ENCODE results near the gene COL13A1. TPM values are rescaled to one million over a fixed set of nuclear protein-coding genes. Genes with fewer than 3 reads are reported as not detected.
A peak's percentile ranks its signal among the peaks of the same experiment; 100 is the strongest.

Gene COL13A1
- total and polyA plus RNA-seq, 5 donors from 2014 or later = not detected

DNA sequence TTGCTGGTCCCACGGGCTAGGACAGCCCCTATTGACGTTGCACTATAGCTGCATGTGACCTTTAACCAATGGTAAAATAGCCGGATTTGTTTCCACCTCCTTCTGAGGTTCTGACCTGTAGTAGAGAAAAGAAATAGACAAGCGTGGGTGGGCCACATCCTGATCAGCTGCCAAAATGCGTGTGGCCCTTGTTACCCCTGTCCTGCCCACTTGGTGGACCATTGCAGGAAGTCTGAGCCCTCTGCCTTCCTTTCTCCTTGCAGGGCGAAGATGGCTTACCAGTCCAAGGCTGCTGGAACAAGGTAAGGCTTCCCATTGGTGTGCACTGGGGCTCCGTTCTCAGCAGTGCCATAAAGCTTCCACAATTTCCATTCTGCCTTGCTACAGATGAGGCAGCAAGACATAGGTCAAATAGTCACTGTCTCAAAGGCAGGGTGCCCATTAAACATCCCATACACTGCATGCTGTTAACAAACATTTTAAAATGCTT is 155.1 kb downstream of the COL13A1 start:
- no peaks in the 10 kb centered on the region for H3K36me3 ChIP-seq (ENCODE audit: control insufficient read depth, insufficient read depth, low read length)
- no peak for ATAC-seq (ENCODE audit: low read depth in 2 of 2)
- no peak overlapping the region for H3K4me3 ChIP-seq (ENCODE audit: low read depth, low read length)
- H3K27me3 ChIP-seq (ENCODE audit: control insufficient read depth, insufficient read depth, low read length) = peaks cover 4% of the 10 kb centered on the region
- Mint-ChIP-seq H3K9me3 (no peaks in the 10 kb centered on the region), H3K4me1 (no peaks in the 10 kb centered on the region), H3K27me3 (peaks cover 22% of the 10 kb centered on the region), H3K4me3 (no peak overlapping the region), H3K27ac (no peak overlapping the region), H3K36me3 (no peaks in the 10 kb centered on the region)
- H3K9me3 ChIP-seq (ENCODE audit: control insufficient read depth in 2 of 2, low read length in 2 of 2) = no peaks in the 10 kb centered on the region
- no peak overlapping the region for H3K27ac ChIP-seq (ENCODE audit: insufficient read depth, low read length, poor library complexity, severe bottlenecking)
- DNase-seq = no peak
- no peaks in the 10 kb centered on the region for H3K4me1 ChIP-seq (ENCODE audit: control insufficient read depth, insufficient read depth, low read length, poor library complexity, severe bottlenecking)

- Mint-ChIP-seq H3K4me3 (no peak overlapping the region), H3K4me1 (no peaks in the 10 kb centered on the region), H3K9me3 (no peaks in the 10 kb centered on the region), H3K27me3 (peaks cover 22% of the 10 kb centered on the region), H3K27ac (no peak overlapping the region), H3K36me3 (no peaks in the 10 kb centered on the region)
- Histone ChIP-seq H3K4me1 (ENCODE audit: control insufficient read depth, insufficient read depth, low read length, poor library complexity, severe bottlenecking) (no peaks in the 10 kb centered on the region), H3K36me3 (ENCODE audit: control insufficient read depth, insufficient read depth, low read length) (no peaks in the 10 kb centered on the region), H3K27me3 (ENCODE audit: control insufficient read depth, insufficient read depth, low read length) (peaks cover 4% of the 10 kb centered on the region), H3K27ac (ENCODE audit: insufficient read depth, low read length, poor library complexity, severe bottlenecking) (no peak overlapping the region), H3K9me3 (ENCODE audit: control insufficient read depth in 2 of 2, low read length in 2 of 2) (no peaks in the 10 kb centered on the region), H3K4me3 (ENCODE audit: low read depth, low read length) (no peak overlapping the region)
- ATAC-seq (ENCODE audit: low read depth in 2 of 2) (no peak), DNase-seq (no peak)
These were observed 155.7 kb downstream of the COL13A1 start for GRCh38 chr10:69957241-69957885.

DNA sequence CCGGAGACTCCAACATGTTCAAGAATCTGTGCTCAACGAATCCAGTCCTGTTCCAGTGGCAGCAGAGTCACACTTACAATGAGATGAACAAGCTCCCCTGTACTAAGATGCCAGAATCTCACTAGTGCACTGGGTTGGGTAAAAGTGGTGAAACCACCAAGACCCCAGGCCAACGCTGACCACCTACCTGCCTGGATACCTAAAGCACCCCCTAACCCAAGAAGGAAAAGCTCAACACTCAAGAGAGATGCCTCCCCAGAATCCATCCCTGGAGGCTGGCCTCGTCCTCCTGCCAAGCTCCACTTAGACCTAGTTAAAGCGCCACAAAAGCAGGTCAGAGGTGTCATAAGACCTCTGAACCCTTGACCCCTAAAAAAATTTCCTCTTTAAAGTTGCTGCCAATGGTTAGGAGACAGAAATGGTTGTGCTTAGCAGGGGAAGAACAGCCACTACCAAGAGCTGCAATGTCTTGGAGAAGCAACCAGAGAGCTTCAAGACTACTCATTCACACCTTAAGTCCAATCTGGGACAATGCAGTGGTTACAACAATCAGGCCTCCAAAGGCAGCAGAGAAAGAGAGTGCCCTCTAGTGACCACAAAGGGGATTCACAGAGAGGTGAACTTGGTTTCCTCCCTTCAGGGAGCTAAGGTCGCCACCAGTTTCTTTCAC is 156.3 kb downstream of the COL13A1 start:
- Mint-ChIP-seq H3K4me1 (no peaks in the 10 kb centered on the region), H3K9me3 (peaks cover 0 to 1% (median 0%) of the 10 kb centered on the region in 7 donors), H3K36me3 (no peaks in the 10 kb centered on the region), H3K27ac (peak overlapping the region in 1 of 3 donors; percentile 57), H3K4me3 (no peak overlapping the region), H3K27me3 (peaks cover 18% of the 10 kb centered on the region)
- no peak for ATAC-seq (ENCODE audit: low read depth in 2 of 2)
- Histone ChIP-seq H3K27ac (ENCODE audit: insufficient read depth, low read length, poor library complexity, severe bottlenecking) (no peak overlapping the region), H3K4me1 (ENCODE audit: control insufficient read depth, insufficient read depth, low read length, poor library complexity, severe bottlenecking) (no peaks in the 10 kb centered on the region), H3K4me3 (ENCODE audit: low read depth, low read length) (no peak overlapping the region), H3K36me3 (ENCODE audit: control insufficient read depth, insufficient read depth, low read length) (no peaks in the 10 kb centered on the region), H3K27me3 (ENCODE audit: control insufficient read depth, insufficient read depth, low read length) (peaks cover 4% of the 10 kb centered on the region), H3K9me3 (ENCODE audit: control insufficient read depth in 2 of 2, low read length in 2 of 2) (no peaks in the 10 kb centered on the region)
- DNase-seq = peak in 2 of 3 donors; percentile 9 to 46

GRCh38 chr10:69958556-69958902 is 156.8 kb downstream of the COL13A1 start:
- peaks cover 4% of the 10 kb centered on the region for H3K27me3 ChIP-seq (ENCODE audit: control insufficient read depth, insufficient read depth, low read length)
- no peaks in the 10 kb centered on the region for H3K9me3 ChIP-seq (ENCODE audit: control insufficient read depth in 2 of 2, low read length in 2 of 2)
- peaks cover 0 to 1% (median 0%) of the 10 kb centered on the region in 7 donors for H3K9me3 Mint-ChIP-seq
- no peaks in the 10 kb centered on the region for H3K4me1 ChIP-seq (ENCODE audit: control insufficient read depth, insufficient read depth, low read length, poor library complexity, severe bottlenecking)
- no peak overlapping the region for H3K4me3 Mint-ChIP-seq
- H3K27me3 Mint-ChIP-seq = peaks cover 18% of the 10 kb centered on the region
- no peak overlapping the region for H3K27ac Mint-ChIP-seq
- no peaks in the 10 kb centered on the region for H3K36me3 ChIP-seq (ENCODE audit: control insufficient read depth, insufficient read depth, low read length)
- no peak for ATAC-seq (ENCODE audit: low read depth in 2 of 2)
- H3K4me3 ChIP-seq (ENCODE audit: low read depth, low read length) = no peak overlapping the region
- DNase-seq = no peak
- H3K27ac ChIP-seq (ENCODE audit: insufficient read depth, low read length, poor library complexity, severe bottlenecking) = no peak overlapping the region
- H3K36me3 Mint-ChIP-seq = no peaks in the 10 kb centered on the region
- no peaks in the 10 kb centered on the region for H3K4me1 Mint-ChIP-seq

GRCh38 chr10:69959911-69960310 is 158.2 kb downstream of the COL13A1 start:
- H3K9me3 Mint-ChIP-seq = peaks cover 0 to 3% (median 0%) of the 10 kb centered on the region in 7 donors
- DNase-seq = no peak
- no peaks in the 10 kb centered on the region for H3K4me1 ChIP-seq (ENCODE audit: control insufficient read depth, insufficient read depth, low read length, poor library complexity, severe bottlenecking)

DNA sequence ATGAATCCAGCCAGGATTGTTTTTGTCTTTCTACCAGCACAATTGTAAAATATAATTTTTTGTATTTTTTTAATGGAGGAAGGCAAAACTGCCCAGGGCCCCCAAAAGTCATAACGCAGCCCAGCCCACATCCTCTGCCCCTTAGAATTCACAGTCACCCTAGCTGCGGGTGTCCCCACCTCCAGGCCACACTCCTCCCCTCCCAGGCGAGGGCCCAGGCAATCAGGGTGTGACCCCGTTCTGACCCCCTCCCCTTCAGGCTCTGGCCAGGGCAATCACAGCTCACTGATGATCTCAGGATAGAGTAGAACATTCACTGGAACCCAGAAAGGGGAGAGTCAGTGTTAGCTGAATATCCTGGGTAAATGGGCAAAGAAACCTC is 158.9 kb downstream of the COL13A1 start:
- peaks cover 18% of the 10 kb centered on the region for H3K27me3 Mint-ChIP-seq
- no peaks in the 10 kb centered on the region for H3K4me1 ChIP-seq (ENCODE audit: control insufficient read depth, insufficient read depth, low read length, poor library complexity, severe bottlenecking)
- no peak for ATAC-seq (ENCODE audit: low read depth in 2 of 2)
- no peak for DNase-seq
- H3K27ac Mint-ChIP-seq = no peak overlapping the region
- H3K27me3 ChIP-seq (ENCODE audit: control insufficient read depth, insufficient read depth, low read length) = peaks cover 4% of the 10 kb centered on the region
- no peaks in the 10 kb centered on the region for H3K4me1 Mint-ChIP-seq
- H3K9me3 Mint-ChIP-seq = peaks cover 0 to 3% (median 0%) of the 10 kb centered on the region in 7 donors
- no peaks in the 10 kb centered on the region for H3K9me3 ChIP-seq (ENCODE audit: control insufficient read depth in 2 of 2, low read length in 2 of 2)
- H3K4me3 Mint-ChIP-seq = no peak overlapping the region
- no peak overlapping the region for H3K27ac ChIP-seq (ENCODE audit: insufficient read depth, low read length, poor library complexity, severe bottlenecking)
- H3K36me3 ChIP-seq (ENCODE audit: control insufficient read depth, insufficient read depth, low read length) = no peaks in the 10 kb centered on the region
- H3K36me3 Mint-ChIP-seq = no peaks in the 10 kb centered on the region
- H3K4me3 ChIP-seq (ENCODE audit: low read depth, low read length) = no peak overlapping the region

More at GRCh38 chr10:69959911-69960310, 158.2 kb downstream of the COL13A1 start:
- peaks cover 18% of the 10 kb centered on the region for H3K27me3 Mint-ChIP-seq
- no peaks in the 10 kb centered on the region for H3K4me1 Mint-ChIP-seq
- ATAC-seq (ENCODE audit: low read depth in 2 of 2) = peak in 1 of 2 donors; percentile 37
- Histone ChIP-seq H3K4me3 (ENCODE audit: low read depth, low read length) (no peak overlapping the region), H3K9me3 (ENCODE audit: control insufficient read depth in 2 of 2, low read length in 2 of 2) (no peaks in the 10 kb centered on the region), H3K27me3 (ENCODE audit: control insufficient read depth, insufficient read depth, low read length) (peaks cover 4% of the 10 kb centered on the region), H3K27ac (ENCODE audit: insufficient read depth, low read length, poor library complexity, severe bottlenecking) (no peak overlapping the region), H3K36me3 (ENCODE audit: control insufficient read depth, insufficient read depth, low read length) (no peaks in the 10 kb centered on the region)
- H3K4me3 Mint-ChIP-seq = no peak overlapping the region
- H3K27ac Mint-ChIP-seq = peak overlapping the region in 1 of 3 donors; percentile 37
- no peaks in the 10 kb centered on the region for H3K36me3 Mint-ChIP-seq

DNA sequence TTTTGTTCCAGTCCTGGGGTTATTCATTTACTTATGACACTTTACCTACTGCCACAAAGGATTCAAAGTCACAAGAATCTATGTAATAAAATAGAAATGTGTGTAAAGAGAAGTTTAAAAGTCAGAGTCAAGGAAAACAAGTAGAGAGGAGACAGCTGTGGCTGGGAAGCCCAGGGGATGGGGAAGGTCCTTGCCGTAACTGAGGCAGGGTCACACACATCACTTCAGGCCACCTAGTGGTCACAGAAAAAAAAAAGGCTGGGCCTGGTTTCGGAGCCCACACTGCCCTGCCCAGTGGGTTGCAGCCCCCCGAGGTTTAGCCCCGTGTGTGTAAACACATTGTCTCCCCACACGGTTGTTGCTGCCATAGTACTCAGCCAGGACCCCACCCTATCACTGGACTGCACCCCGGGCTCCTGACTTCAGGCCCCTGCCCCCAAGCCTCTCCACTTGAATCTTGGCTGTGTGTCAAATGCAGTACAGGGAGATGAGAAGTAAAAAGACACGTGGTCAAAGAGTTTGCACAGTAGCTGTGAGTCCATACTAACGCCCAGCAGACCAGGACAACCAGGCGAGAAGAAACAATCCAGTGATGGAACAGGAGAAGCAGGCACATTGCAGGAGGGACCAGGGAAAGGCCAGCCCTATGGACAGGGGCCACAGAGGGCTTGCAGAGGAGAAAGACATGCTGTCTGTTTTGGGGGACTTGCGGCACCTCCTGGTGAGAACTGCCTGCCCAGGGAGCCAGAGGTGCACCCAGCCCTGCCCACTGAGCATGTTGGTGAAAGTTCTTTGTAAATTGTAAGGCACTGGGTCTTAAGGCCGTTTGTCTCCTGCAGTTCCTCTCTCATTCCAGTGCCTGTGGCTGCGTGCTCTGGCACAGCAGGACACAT is 159.5 kb downstream of the COL13A1 start:
- no peaks in the 10 kb centered on the region for H3K4me1 Mint-ChIP-seq
- H3K36me3 Mint-ChIP-seq = no peaks in the 10 kb centered on the region
- H3K4me3 ChIP-seq (ENCODE audit: low read depth, low read length) = no peak overlapping the region
- H3K9me3 Mint-ChIP-seq = peaks cover 0 to 5% (median 0%) of the 10 kb centered on the region in 7 donors
- ATAC-seq (ENCODE audit: low read depth in 2 of 2) (no peak), DNase-seq (no peak)
- peaks cover 18% of the 10 kb centered on the region for H3K27me3 Mint-ChIP-seq
- peaks cover 4% of the 10 kb centered on the region for H3K27me3 ChIP-seq (ENCODE audit: control insufficient read depth, insufficient read depth, low read length)
- H3K27ac Mint-ChIP-seq = no peak overlapping the region
- H3K4me3 Mint-ChIP-seq = no peak overlapping the region
- no peaks in the 10 kb centered on the region for H3K4me1 ChIP-seq (ENCODE audit: control insufficient read depth, insufficient read depth, low read length, poor library complexity, severe bottlenecking)
- H3K27ac ChIP-seq (ENCODE audit: insufficient read depth, low read length, poor library complexity, severe bottlenecking) = no peak overlapping the region
- no peaks in the 10 kb centered on the region for H3K9me3 ChIP-seq (ENCODE audit: control insufficient read depth in 2 of 2, low read length in 2 of 2)
- no peaks in the 10 kb centered on the region for H3K36me3 ChIP-seq (ENCODE audit: control insufficient read depth, insufficient read depth, low read length)

Measured in CD4-positive, CD25-positive, alpha-beta regulatory T cell (primary cell).